GM06990 (cell line): ENCODE results near the gene WDFY4.

Source experiments
- DNase-seq: peaks from one replicate; pipeline ENCODE4 v3.0.0-alpha.2; 2011; ENCODE audit not compliant: insufficient read length; ENCODE audit errors: extremely low read depth
- H3K27me3 ChIP-seq: replicated peaks from 2 replicates; pipeline ENCODE4 v1.6.0; 2011; ENCODE audit warnings: low read length; ENCODE audit not compliant: control insufficient read depth, insufficient read depth
- H3K36me3 ChIP-seq: 2 replicates; pipeline ENCODE4 v1.5.1; 2011; ENCODE audit warnings: low read length; ENCODE audit not compliant: control insufficient read depth, insufficient read depth
- H3K4me3 ChIP-seq: replicated peaks from 2 replicates; pipeline ENCODE4 v1.5.1; 2011; ENCODE audit warnings: low read depth, mild to moderate bottlenecking, control low read depth, low read length
- TF ChIP-seq, protein P1 (sequence below): IDR thresholded peaks from 2 replicates; pipeline ENCODE4 v1.5.1; 2011; ENCODE audit warnings: low read length, control low read depth, mild to moderate bottlenecking, inconsistent platforms; ENCODE audit not compliant: insufficient read depth, poor library complexity, severe bottlenecking

Gene WDFY4

GRCh38 chr10:48833674-48834073 is 149.0 kb downstream of the WDFY4 start:
- no peaks in the 10 kb centered on the region for H3K27me3 ChIP-seq

GRCh38 chr10:48834189-48834965 is 149.7 kb downstream of the WDFY4 start:
- Histone ChIP-seq H3K4me3 (no peak overlapping the region), H3K36me3 (peaks cover 26% of the 10 kb centered on the region), H3K27me3 (no peaks in the 10 kb centered on the region)
- DNase-seq, result no peak
- TF ChIP-seq, protein P1, sequence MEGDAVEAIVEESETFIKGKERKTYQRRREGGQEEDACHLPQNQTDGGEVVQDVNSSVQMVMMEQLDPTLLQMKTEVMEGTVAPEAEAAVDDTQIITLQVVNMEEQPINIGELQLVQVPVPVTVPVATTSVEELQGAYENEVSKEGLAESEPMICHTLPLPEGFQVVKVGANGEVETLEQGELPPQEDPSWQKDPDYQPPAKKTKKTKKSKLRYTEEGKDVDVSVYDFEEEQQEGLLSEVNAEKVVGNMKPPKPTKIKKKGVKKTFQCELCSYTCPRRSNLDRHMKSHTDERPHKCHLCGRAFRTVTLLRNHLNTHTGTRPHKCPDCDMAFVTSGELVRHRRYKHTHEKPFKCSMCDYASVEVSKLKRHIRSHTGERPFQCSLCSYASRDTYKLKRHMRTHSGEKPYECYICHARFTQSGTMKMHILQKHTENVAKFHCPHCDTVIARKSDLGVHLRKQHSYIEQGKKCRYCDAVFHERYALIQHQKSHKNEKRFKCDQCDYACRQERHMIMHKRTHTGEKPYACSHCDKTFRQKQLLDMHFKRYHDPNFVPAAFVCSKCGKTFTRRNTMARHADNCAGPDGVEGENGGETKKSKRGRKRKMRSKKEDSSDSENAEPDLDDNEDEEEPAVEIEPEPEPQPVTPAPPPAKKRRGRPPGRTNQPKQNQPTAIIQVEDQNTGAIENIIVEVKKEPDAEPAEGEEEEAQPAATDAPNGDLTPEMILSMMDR, result no peak

More at GRCh38 chr10:48833674-48834073, 149.0 kb downstream of the WDFY4 start:
- DNase-seq, result no peak
- H3K4me3 ChIP-seq, result no peak overlapping the region
- TF ChIP-seq, protein P1, result no peak
- H3K36me3 ChIP-seq, result peaks cover 26% of the 10 kb centered on the region

DNA sequence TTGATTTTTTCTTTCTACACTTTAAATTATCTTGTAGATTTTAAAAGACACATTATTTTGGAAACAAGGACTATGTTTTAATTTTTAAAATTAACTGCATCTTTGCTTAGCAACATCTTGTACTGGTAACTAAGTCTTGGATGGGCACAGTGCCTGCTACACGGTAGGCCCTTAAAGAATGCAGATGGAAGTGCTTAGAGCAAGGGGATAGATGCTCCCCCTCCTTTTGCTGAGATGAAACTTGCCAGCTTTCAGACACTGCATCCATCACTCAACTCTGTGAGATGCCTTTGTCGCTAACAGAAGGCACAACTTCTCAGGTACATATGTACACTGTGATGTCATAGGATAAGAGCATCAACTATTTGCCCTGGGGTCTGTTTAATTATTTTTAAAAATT is 151.1 kb downstream of the WDFY4 start:
- TF ChIP-seq, protein P1, result no peak
- no peak for DNase-seq
- H3K4me3 ChIP-seq, result no peak overlapping the region
- no peaks in the 10 kb centered on the region for H3K27me3 ChIP-seq
- peaks cover 20% of the 10 kb centered on the region for H3K36me3 ChIP-seq

- TF ChIP-seq, protein P1, result no peak
- Histone ChIP-seq H3K36me3 (peaks cover 23% of the 10 kb centered on the region), H3K27me3 (no peaks in the 10 kb centered on the region), H3K4me3 (no peak overlapping the region)
- DNase-seq, result no peak
Observed at GRCh38 chr10:48836605-48837004, 151.9 kb downstream of the WDFY4 start.

DNA sequence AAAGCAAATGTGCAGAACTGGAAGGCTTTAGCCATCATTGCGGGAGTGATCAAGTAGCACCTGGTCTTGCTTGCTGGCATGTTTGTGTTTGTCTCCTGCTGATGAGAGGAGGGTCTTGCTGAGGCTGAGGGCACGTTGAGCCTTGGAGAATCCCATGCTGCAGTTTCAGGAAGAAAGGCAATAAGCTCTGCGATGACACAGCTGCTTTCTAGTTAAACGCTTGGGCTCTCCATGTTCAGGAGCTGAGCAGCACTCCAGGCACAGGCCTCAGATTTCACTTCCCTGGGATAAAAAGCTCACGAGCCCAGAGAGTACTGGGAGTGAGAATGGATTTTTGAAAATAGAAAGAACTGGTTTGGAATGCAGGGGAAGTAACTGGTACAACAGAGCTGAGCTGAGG is 154.2 kb downstream of the WDFY4 start:
- no peak for DNase-seq
- TF ChIP-seq, protein P1, result no peak
- Histone ChIP-seq H3K4me3 (no peak overlapping the region), H3K36me3 (peaks cover 12% of the 10 kb centered on the region), H3K27me3 (no peaks in the 10 kb centered on the region)
